ENCODE measurements around the gene SLC16A3. TPM values are rescaled to one million over a fixed set of nuclear protein-coding genes. Genes with fewer than 3 reads are reported as not detected.

Gene SLC16A3
- 171 and 229 TPM in 2 replicates for total RNA-seq
- polyA plus RNA-seq, result 95.9 and 140 TPM in 2 replicates
- polyA plus RNA-seq (2011; cell fraction: cytosol; rRNA removed), result 52.1 and 69.8 TPM in 2 replicates
- 40.9 and 41.0 TPM in 2 replicates for polyA plus RNA-seq (2011; cell fraction: nucleus; rRNA removed)
- 119 and 153 TPM in 2 replicates for polyA plus RNA-seq (2012)
- 98.9 and 118 TPM in 2 replicates for polyA minus RNA-seq
- 158 TPM for polyA minus RNA-seq (2011; cell fraction: cytosol; rRNA and poly(A)+ RNA removed)
- polyA minus RNA-seq (2011; cell fraction: nucleus; rRNA and poly(A)+ RNA removed), result 31.0 and 31.5 TPM in 2 replicates
- percentile 57 among the genes with signal in this experiment for Bru-seq, nascent RNA
- BruChase-seq, experiment 1, labeled RNA remaining after a 6-hour chase, result percentile 89 among the genes with signal in this experiment
- BruChase-seq, experiment 2, labeled RNA remaining after a 2-hour chase, result percentile 81 among the genes with signal in this experiment
- long read RNA-seq, transcript SLC16A3-214 (5 exons, 2,002 nt), result major isoform, 10 of 35 reads
- long read RNA-seq, partial matches to known transcripts, result 16 of 35 reads
- long read RNA-seq, other reads (novel, unspliced or antisense), result 8 of 35 reads

DNA sequence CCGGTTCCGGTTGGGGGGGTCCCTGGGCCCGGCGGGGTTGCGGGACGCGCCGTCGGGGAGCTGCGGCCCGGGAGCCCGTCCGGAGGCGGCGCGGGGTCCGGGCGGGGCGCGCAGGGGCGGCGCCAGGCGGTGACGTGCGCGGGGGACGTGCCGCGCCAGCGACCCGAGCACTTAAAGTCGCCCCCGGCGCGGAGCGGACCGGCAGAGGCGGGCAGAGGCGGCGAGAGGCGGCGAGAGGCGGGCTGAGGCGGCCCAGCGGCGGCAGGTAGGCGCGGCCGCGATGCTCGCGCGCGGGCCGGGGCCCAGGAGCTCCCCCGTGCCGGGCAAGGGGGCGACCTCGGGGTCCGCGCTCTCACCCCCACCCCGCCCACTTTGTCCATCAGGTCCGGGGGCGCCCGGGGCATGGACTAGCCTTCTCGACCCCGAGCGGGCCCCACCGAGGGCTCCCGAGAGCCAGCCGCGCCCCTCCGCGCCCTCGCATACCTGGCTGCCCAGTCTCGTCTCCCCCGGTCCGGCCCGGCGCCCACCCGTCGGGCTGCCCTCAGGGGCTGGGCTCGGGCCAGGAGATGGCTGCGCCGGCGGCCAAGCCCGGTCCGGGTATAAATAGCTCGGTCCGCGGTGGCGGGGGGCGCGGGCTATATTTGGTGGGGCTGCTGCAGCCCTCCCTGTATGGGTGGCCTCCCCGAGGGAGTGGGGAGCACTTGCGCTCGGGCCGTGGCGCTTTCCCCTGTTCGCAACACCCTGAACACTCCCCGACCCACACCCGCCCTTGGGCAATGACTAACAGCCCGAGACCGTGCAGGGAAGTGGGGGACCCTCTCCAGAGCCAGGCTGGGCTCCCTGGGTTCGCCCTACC lies at the start of gene SLC16A3:
Gene SLC16A3, plus strand, starts transcription at position 201 of the 856 bp plus-strand sequence. CDS start 6,967 bp downstream, outside the sequence.
- Histone ChIP-seq H3K4me1 (ENCODE audit: control insufficient read depth, extremely low read depth, insufficient read depth, low read length) (peaks cover 21% of the 10 kb centered on the region), H3K27ac (ENCODE audit: insufficient read depth, low read depth, low read length) (peak within 1 kb of the TSS; percentile 53), H4K20me1 (replicated peaks; ENCODE audit: control insufficient read depth, extremely low read depth, insufficient read depth, low read length) (no peaks in the 10 kb centered on the region), H3K36me3 (ENCODE audit: control insufficient read depth in 2 of 2, extremely low read depth in 1 of 2, insufficient read depth in 2 of 2, low read length in 2 of 2) (no peaks in the 10 kb centered on the region), H3K79me2 (ENCODE audit: control insufficient read depth, insufficient read depth, low read length) (peaks cover 47% of the 10 kb centered on the region), H3K4me3 (replicated peaks in 1 of 3; ENCODE audit: insufficient read depth in 1 of 3, low read depth in 1 of 3, low read length in 3 of 3) (peak within 1 kb of the TSS; percentile 53 to 89 (median 71)), H3K9ac (replicated peaks; ENCODE audit: extremely low read depth, insufficient read depth, low read length) (peak within 1 kb of the TSS; percentile 76), H3K9me1 (replicated peaks; ENCODE audit: control insufficient read depth, extremely low read depth, insufficient read depth, low read length) (no peaks in the 10 kb centered on the region), H3K27me3 (ENCODE audit: control insufficient read depth in 2 of 2, insufficient read depth in 2 of 2, low read length in 2 of 2) (no peaks in the 10 kb centered on the region), H2AFZ (ENCODE audit: low read depth, low read length) (peak within 1 kb of the TSS; percentile 70), H3K4me2 (ENCODE audit: insufficient read depth, low read length) (peak within 1 kb of the TSS; percentile 84), H3K9me3 (replicated peaks; ENCODE audit: control insufficient read depth, insufficient read depth, low read length) (no peaks in the 10 kb centered on the region)
- BruUV-seq (replicated peaks), result TSS peak; percentile 49
- intact Hi-C loops (cut with micrococcal nuclease) (loop anchor here (1.0 to 5.0 kb wide), 3 partner anchors 12 to 132 kb away; partner anchors contain the start of gene FASN), dilution Hi-C loops (cut with MboI; ENCODE audit: extremely low pct_ligation_motif_present, low sequenced_read_pairs) (no loop called here)
- DNase-seq (ENCODE audit: low read depth, low spot score) (peak; percentile 51), FAIRE-seq (peak; percentile 66)
- no peak for TF ChIP-seq JUN (IDR thresholded peaks at IDR 0.05; ENCODE audit: borderline replicate concordance, insufficient read depth, insufficient read length, low read depth)
- peak; percentile 99 for TF ChIP-seq POLR2A (IDR thresholded peaks at IDR 0.05; ENCODE audit: low read depth, low read length)
- TF ChIP-seq POLR2AphosphoS5 (IDR thresholded peaks at IDR 0.05; ENCODE audit: insufficient read depth, low read depth, low read length), result peak; percentile 100
- POLR2A ChIA-PET, result interaction anchor here (0.5 to 1.6 kb wide), 9 partner anchors 9 to 970 kb away, joined by 3 to 7 read pairs (median 4); partner anchors contain the start of gene LRRC45
- CTCF ChIA-PET, result interaction anchor here (1.1 to 8.8 kb wide), 6 partner anchors 8 to 198 kb away, joined by 3 to 104 read pairs (median 4); partner anchors contain the start of gene RAC3

- H3K4me2 ChIP-seq (ENCODE audit: insufficient read depth, low read length), result no peak overlapping the region
- CTCF ChIA-PET, result interaction anchor here (0.8 kb wide), 1 partner anchor 26 kb away, joined by 3 read pairs; no protein-coding TSS in a partner anchor
Measured at GRCh38 chr17:82179412-82179811, 49.4 kb upstream of the SLC16A3 start.

More at GRCh38 chr17:82179412-82179811, 49.4 kb upstream of the SLC16A3 start:
- TF ChIP-seq POLR2A (IDR thresholded peaks at IDR 0.05; ENCODE audit: low read depth, low read length), result no peak
- H3K36me3 ChIP-seq (ENCODE audit: control insufficient read depth in 2 of 2, extremely low read depth in 1 of 2, insufficient read depth in 2 of 2, low read length in 2 of 2), result no peaks in the 10 kb centered on the region
- no peaks in the 10 kb centered on the region for H3K9me3 ChIP-seq (replicated peaks; ENCODE audit: control insufficient read depth, insufficient read depth, low read length)
- FAIRE-seq (no peak), DNase-seq (ENCODE audit: low read depth, low spot score) (no peak)
- POLR2A ChIA-PET, result no interaction called here
- no peaks in the 10 kb centered on the region for H3K4me1 ChIP-seq (ENCODE audit: control insufficient read depth, extremely low read depth, insufficient read depth, low read length)
- no peaks in the 10 kb centered on the region for H3K79me2 ChIP-seq (ENCODE audit: control insufficient read depth, insufficient read depth, low read length)
- H3K9me1 ChIP-seq (replicated peaks; ENCODE audit: control insufficient read depth, extremely low read depth, insufficient read depth, low read length), result no peaks in the 10 kb centered on the region
- no peak overlapping the region for H2AFZ ChIP-seq (ENCODE audit: low read depth, low read length)
- no peak overlapping the region for H3K27ac ChIP-seq (ENCODE audit: insufficient read depth, low read depth, low read length)
- intact Hi-C loops (cut with micrococcal nuclease), result no loop called here
- H4K20me1 ChIP-seq (replicated peaks; ENCODE audit: control insufficient read depth, extremely low read depth, insufficient read depth, low read length), result no peaks in the 10 kb centered on the region
- H3K9ac ChIP-seq (replicated peaks; ENCODE audit: extremely low read depth, insufficient read depth, low read length), result no peak overlapping the region
- dilution Hi-C loops (cut with MboI; ENCODE audit: extremely low pct_ligation_motif_present, low sequenced_read_pairs), result no loop called here
- H3K4me3 ChIP-seq (replicated peaks in 1 of 3; ENCODE audit: insufficient read depth in 1 of 3, low read depth in 1 of 3, low read length in 3 of 3), result no peak overlapping the region
- H3K27me3 ChIP-seq (ENCODE audit: control insufficient read depth in 2 of 2, insufficient read depth in 2 of 2, low read length in 2 of 2), result no peaks in the 10 kb centered on the region
- BruUV-seq (replicated peaks), result no TSS peak
